GM19372 (cell line): ENCODE results near the gene HIP1.
"Not testable (repeated sequence)": the region's sequence is repeated elsewhere in the genome, so short reads cannot be mapped to it uniquely, and the experiment has no call there.

Source experiments
- ATAC-seq: cut with Tn5 transposase; IDR thresholded peaks from one replicate; pipeline ENCODE4 v1.9.1; 2021; ENCODE audit warnings: mild to moderate bottlenecking, low read depth, moderate library complexity; ENCODE audit not compliant: unreplicated experiment

The HIP1 gene

GRCh38 chr7:75738604-75738974 is at the start of gene HIP1:
Gene HIP1 (minus strand): TSS chr7:75738941. CDS start chr7:75738920, 21 bp downstream.
- ATAC-seq, result no peak

GRCh38 chr7:75788154-75788847 is 49.6 kb upstream of the HIP1 start:
- ATAC-seq, result not testable (repeated sequence)

GRCh38 chr7:75783058-75783457 is 44.3 kb upstream of the HIP1 start:
- not testable (repeated sequence) for ATAC-seq

- not testable (repeated sequence) for ATAC-seq
These were observed 42.0 kb upstream of the HIP1 start for GRCh38 chr7:75780647-75781273.

- not testable (repeated sequence) for ATAC-seq
These were observed 40.8 kb upstream of the HIP1 start for GRCh38 chr7:75779516-75779915.

GRCh38 chr7:75779035-75779434 is 40.3 kb upstream of the HIP1 start:
- ATAC-seq, result not testable (repeated sequence)

- ATAC-seq, result no peak
These were observed 37.7 kb upstream of the HIP1 start for GRCh38 chr7:75776295-75776971.

- ATAC-seq, result not testable (repeated sequence)
These were observed 35.2 kb upstream of the HIP1 start for GRCh38 chr7:75773958-75774357.

GRCh38 chr7:75772081-75773077 is 33.6 kb upstream of the HIP1 start, which contains the start of gene CCL26:
Gene CCL26 (minus strand): TSS chr7:75772211. CDS start chr7:75772176, 35 bp downstream.
- ATAC-seq, result no peak

- no peak for ATAC-seq
These were observed 32.5 kb upstream of the HIP1 start for GRCh38 chr7:75771224-75771623.

- no peak for ATAC-seq
These were observed 23.7 kb upstream of the HIP1 start for GRCh38 chr7:75762350-75762917.

GRCh38 chr7:75761801-75762200 is 23.1 kb upstream of the HIP1 start:
- ATAC-seq, result not testable (repeated sequence)

GRCh38 chr7:75758491-75758890 is 19.8 kb upstream of the HIP1 start:
- ATAC-seq, result no peak

GRCh38 chr7:75757860-75758259 is 19.1 kb upstream of the HIP1 start:
- no peak for ATAC-seq

GRCh38 chr7:75756991-75757676 is 18.4 kb upstream of the HIP1 start:
- ATAC-seq, result no peak

- ATAC-seq, result no peak
These were observed 17.7 kb upstream of the HIP1 start for GRCh38 chr7:75756206-75756990.

- ATAC-seq, result no peak
These were observed 4.7 kb upstream of the HIP1 start for GRCh38 chr7:75743455-75743859.

- ATAC-seq, result no peak
These were observed 2.2 kb upstream of the HIP1 start for GRCh38 chr7:75740846-75741497.
